GM21717 (cell line): ENCODE data around the gene ZNF275.
"Not testable (repeated sequence)": the region's sequence is repeated elsewhere in the genome, so short reads cannot be mapped to it uniquely, and the experiment has no call there.

Source experiments
- ATAC-seq: cut with Tn5 transposase; IDR thresholded peaks from one replicate; pipeline ENCODE4 v1.9.1; 2021; ENCODE audit warnings: mild to moderate bottlenecking, moderate library complexity; ENCODE audit not compliant: unreplicated experiment

Gene ZNF275, protein sequence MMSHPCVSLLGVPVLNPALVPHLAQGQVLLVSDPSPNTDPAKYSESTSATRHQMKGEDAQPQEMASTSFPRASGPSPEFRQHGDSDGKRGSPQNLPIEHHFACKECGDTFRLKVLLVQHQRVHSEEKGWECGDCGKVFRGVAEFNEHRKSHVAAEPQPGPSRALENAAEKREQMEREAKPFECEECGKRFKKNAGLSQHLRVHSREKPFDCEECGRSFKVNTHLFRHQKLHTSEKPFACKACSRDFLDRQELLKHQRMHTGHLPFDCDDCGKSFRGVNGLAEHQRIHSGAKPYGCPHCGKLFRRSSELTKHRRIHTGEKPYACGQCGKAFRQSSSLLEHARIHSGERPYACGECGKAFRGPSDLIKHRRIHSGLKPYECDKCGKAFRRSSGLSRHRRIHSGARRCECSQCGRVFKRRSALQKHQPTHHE

DNA sequence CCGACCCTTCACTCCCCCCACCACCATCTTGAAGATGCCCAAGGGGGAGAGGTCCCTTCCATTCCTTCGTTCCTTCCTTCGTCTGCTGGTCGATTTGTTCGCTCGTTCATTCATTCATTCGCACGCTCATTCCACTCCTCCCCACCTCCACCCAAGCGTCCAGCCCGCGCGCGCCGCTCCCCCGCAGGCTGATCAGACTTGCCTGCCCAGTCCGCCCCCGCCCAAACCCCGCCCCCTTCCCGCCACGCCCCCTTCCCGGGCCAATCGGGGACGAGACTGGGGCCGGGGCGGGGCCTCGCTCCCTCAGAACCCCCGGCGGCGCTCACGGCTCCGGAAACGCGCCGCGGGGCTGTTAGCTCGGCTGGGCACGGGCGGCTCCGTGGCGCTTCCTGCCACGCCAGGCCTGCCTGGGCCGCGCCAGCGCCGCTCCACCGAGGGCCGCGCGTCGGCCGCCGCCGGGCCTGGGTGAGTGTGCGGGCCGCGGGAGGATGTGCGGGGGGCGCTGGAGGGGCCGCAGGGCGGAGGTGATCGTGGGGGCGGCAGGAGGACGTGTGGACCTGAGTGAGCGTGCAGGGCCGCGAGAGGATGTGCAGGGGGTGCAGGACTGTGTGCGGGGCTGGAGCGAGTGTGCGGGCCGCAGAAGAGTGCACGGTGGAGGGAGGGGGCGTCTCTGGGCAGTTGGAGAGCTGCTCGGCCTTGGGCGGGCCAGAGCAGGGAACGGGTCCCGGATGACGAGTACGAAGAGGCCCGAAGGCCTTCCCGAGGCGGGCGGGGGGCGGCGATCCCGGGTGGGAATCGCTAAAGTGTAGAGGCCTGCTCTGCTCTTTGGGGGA, at the start of gene ZNF275:
Gene ZNF275, plus strand, starts transcription at position 333 of the 833 bp plus-strand sequence. CDS start 2,527 bp downstream, outside the sequence.
- ATAC-seq, result peak; percentile 88

DNA sequence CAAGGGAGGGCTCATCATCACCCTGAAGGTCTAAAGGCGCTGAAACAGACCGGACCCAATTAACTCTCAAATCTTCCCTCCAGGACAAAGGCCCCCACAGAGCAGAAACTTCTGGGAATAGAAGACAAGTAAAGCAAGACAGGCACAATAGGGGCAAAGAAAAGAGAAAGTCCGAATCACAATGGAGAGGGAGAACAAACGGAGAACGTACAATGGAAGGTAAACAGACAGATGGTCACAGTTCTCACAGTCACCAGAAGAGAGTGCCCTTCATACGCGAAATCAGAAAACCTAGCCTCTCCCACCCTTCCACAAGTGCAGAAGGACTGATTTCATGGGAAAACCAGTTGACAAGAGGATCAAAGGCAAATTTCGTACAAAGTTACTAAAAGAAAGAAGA, 48.3 kb upstream of the ZNF275 start:
- ATAC-seq, result not testable (repeated sequence)

DNA sequence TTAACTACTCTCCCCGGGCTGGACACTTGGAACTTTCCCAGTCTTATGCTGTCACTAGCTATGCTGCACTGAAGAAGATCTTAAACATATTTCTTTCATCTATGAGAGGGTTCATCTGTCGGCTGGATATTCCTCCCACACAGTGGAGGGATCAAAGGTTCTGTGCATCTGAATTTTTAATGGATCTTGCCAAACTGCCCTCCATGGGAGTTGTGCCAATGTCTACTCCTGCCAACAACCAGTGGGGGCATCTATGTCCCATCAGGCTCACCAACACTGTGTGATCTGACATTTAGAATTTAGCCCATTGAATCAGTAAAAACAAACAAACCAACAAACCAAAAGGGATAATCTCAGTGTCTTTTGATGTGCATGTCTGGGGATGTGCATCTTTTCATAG, 45.1 kb upstream of the ZNF275 start:
- ATAC-seq, result not testable (repeated sequence)

GRCh38 chrX:153293485-153294071, 40.4 kb upstream of the ZNF275 start:
- not testable (repeated sequence) for ATAC-seq

GRCh38 chrX:153297376-153297775, 36.6 kb upstream of the ZNF275 start:
- no peak for ATAC-seq

DNA sequence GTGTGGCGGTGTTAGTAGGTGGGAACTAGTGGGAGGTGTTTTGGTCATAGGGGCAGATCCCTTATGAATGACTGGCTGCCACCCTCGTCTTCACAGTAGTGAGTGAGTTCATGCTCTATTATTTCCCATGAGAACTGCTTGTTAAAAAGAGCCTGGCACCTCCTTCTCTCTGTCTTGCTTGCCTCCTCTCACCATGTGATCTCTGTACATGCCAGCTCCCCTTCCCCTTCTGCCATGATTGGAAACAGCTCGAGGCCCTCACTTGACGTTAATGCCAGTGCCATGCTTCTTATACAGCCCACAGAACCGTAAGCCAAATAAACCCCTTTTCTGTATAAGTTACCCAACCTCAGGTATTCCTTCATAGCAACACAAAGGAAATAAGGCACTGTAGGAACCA, 34.1 kb upstream of the ZNF275 start:
- ATAC-seq, result no peak

DNA sequence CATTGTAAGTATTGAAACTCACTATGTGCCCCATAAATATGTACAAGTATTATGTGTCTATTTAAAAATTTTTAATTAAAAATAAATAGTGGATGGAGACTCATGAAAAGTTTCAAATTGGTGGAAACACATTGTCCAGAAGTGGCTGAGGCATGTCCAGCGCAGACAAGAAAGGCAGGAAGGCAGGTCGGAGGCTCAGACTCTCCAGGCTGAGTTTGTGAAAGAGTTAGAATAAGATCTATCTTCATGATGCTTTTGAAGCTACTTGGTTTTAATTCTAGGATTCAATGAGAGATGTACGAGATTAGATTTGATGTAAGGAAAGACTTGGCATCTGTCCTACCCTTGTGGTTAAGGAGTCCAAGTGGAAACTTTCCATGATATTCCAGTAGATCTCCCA, 32.2 kb upstream of the ZNF275 start:
- no peak for ATAC-seq

DNA sequence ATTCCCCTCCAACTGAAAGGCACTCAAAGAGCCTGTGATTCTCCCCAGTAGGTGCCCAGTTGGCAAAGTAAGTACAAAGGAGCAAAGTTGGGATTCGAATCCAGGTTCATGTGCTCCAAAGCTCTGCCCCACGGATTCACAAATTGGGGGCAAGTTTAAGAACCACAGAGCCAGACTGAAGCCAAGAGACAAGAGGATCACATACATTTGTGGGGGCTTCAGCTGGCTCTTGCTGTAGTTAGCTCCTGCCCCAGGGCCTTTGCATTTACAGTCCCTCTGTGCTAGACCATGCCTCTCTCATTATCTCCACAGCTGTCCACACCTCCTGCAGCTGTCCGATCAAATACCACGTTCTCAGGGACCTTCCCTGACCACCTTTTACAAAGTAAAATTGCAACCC, 31.2 kb upstream of the ZNF275 start:
- ATAC-seq, result no peak

- ATAC-seq, result no peak
Measured at GRCh38 chrX:153303276-153304262, 30.4 kb upstream of the ZNF275 start.

DNA sequence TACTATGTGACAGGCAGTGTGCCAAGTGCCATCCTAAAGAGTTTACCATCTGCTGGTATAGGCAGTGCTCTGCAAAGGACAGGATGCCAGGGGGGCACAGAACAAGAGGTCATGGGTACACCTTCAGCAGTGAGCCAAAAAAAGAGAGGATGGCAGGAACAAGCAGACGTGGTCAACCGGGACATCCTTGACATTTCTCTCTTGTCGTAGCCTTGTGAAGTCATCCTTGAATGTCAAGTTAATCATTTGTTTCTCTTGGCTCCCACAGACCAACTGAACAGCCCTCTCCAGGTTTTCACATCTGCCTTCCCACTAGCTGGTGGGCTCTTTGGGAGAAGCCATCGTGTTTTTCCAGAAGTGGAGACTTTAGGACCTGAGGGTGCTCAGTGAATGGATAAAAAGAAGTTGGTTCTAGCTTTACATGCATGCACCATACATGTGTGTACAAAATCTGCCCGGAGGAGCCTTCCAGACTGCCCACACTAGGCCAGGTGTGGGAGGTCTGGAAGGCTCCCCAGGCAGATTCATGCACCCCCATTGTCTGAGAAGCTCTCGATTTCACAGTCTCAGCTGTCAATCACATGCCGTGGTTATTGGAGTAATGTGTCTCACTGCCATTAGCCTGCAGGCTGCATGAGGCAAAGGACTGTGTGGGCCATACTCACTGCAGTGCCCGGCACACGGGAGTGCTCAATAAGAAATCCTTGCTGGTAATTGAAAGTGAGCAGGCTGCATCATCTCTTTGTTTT, 28.8 kb upstream of the ZNF275 start:
- no peak for ATAC-seq

- ATAC-seq, result no peak
Measured at GRCh38 chrX:153305972-153306371, 28.0 kb upstream of the ZNF275 start.

DNA sequence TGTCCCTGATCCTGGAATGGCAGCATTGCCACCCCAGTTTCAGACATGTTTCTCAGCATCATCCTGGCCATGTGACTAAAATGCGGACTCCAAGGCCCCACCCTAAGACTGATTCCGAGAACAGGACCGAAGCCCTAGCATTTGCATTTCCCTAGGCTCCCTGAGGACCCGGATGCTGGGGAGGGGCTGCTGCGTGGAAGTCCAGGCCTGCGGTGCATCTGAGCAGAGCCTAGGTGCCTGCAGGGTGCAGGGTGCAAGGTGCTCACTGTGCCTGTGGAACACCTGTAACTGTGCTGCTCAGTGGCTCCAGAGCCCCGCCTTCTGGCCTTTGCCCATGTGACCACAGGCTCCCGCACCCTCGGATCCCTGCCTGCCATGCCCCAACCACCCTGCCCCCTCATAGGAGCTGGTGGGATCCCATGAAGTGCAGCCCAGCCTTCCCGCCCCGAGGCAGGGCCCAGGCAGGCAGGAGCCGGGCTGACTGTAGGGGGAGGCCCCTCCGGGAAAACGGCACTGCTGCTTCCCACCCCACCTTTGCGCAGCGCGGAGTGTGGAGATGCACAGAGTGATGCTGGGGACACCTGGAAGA, 27.3 kb upstream of the ZNF275 start:
- no peak for ATAC-seq

GRCh38 chrX:153307276-153308178, 26.4 kb upstream of the ZNF275 start:
- no peak for ATAC-seq

- no peak for ATAC-seq
Measured at GRCh38 chrX:153310901-153311300, 23.1 kb upstream of the ZNF275 start.

DNA sequence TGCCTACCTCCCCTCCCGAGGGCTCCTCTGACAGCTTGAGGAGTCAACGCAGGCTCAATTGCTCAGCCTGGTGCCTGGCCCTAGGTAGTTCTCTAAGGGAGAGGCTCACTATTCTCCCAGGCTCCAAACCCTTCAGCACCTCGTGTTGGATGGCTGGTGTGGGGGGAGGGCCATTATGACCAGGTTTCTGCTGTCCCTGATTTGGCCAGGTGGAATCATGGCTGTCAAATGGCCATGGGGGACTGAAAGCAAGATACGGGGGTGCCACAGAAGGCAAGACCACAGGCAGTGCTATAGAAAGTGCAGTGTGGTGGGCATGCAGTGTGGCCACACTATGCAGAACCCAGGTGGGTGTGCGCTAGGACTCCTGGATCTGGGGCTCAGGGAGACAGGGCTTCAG, 21.9 kb upstream of the ZNF275 start:
- ATAC-seq, result no peak

DNA sequence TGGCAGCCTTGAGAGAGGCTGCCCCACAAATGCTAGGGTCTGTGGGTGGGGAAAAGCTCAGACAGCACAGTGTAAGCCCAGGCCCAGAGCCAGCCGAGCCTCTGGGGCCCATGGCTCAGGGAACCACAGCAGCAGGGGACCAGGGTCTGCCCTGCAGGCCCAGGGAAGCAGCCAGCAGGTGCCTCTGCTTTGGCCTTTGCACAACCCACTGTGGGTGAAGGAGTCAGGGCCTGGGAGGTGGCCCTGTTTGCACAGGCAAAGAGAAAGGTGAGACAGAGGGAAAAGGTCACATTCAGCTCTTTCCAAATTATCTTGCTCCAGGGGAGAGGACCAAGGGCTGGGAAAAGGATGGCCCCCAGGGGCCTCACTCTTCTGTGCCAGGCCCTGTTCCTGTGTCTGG, 21.1 kb upstream of the ZNF275 start:
- no peak for ATAC-seq

DNA sequence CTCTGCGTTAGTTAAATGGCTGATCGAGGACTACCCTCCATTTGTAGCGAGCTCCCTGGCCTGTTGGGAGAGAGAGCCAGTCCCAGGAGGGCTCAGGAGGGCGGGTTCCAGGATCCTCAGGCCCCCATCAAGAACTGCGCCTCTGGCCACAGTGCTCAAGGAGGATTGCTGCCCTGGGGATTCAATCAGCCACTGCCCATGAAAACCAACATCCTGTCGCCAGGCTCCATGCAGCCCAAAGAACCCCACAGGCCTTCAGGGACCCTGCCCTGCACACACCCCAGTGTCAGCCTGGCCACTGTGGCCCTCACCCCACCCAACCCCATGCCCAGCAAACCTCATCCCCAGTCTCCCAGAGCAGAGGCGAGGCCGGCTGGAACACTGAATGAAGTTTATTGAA, 16.6 kb upstream of the ZNF275 start:
- no peak for ATAC-seq

DNA sequence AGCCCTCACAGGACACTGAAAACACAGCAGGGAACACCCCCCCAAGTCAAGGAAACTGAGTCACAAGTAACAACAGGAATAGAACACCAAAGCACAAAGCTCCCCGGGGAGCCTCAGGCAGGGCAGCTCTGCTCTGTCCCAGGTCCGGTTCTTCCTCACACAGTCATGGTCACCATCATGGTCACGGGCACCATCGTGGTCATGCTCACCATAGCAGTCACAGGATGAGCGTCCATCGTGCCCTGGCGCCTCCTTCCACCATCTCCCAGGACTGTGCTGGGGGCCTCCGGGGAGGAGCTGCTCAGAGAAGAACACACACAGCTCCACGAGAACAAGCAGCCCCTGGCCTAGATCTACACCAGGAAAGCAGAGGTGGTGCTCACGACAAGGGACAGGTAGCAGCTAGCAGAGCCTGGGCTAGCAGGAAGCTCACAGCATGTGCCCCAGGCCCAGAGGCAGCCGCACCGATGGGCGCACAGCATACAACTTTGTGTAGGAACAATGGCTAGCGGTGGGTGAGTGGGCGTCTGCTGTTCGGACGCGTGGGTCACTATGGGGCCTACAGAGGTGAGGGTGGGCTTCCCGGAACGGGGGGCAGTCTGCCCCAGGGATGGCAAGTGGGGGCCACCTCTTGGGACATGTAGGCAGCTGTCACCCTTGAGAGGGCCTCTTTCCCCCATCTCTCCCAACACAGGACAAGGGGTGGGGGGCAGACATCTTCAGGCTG, 15.8 kb upstream of the ZNF275 start:
- ATAC-seq, result no peak
